ENCODE data around the gene ALMS1.

DNA sequence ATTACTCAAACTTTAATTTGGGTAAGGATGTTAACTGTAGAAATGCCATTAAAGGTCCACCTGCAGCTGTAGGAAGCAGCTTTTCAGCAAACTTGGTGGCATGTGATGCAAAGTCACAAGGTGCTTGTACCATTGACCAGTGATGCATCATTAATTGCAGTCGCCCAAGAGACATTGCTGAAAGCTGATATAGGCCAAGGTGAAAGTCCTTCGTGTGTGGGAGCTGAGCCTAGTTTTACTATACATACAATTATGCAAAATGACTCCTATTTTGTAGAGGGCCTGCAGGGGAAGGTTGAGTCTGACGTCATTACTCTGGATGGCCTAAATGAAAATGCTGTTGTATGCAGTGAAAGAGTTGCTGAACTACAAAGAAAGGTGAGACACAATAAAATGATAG, 40.5 kb downstream of the ALMS1 start:
- TF ChIP-seq RAD21 (IDR thresholded peaks at IDR 0.05; ENCODE audit: low read length) (no peak), MAX (IDR thresholded peaks at IDR 0.05; ENCODE audit: low read depth) (no peak), SMC3 (IDR thresholded peaks at IDR 0.05; ENCODE audit: low read depth, low read length) (no peak), POLR2AphosphoS5 (IDR thresholded peaks at IDR 0.05; ENCODE audit: low read depth, low read length) (no peak), RCOR1 (IDR thresholded peaks at IDR 0.05; ENCODE audit: low read length) (no peak), SIN3A (IDR thresholded peaks at IDR 0.05; ENCODE audit: borderline replicate concordance, low read depth, low read length) (no peak), USF1 (IDR thresholded peaks at IDR 0.05; ENCODE audit: borderline replicate concordance, low read depth) (no peak), NFIC (IDR thresholded peaks at IDR 0.05; ENCODE audit: borderline replicate concordance) (no peak), RFX5 (IDR thresholded peaks at IDR 0.05; ENCODE audit: low read length) (no peak), YY1 (IDR thresholded peaks at IDR 0.05; ENCODE audit: low read depth) (no peak)
- TF ChIP-seq, protein P1, sequence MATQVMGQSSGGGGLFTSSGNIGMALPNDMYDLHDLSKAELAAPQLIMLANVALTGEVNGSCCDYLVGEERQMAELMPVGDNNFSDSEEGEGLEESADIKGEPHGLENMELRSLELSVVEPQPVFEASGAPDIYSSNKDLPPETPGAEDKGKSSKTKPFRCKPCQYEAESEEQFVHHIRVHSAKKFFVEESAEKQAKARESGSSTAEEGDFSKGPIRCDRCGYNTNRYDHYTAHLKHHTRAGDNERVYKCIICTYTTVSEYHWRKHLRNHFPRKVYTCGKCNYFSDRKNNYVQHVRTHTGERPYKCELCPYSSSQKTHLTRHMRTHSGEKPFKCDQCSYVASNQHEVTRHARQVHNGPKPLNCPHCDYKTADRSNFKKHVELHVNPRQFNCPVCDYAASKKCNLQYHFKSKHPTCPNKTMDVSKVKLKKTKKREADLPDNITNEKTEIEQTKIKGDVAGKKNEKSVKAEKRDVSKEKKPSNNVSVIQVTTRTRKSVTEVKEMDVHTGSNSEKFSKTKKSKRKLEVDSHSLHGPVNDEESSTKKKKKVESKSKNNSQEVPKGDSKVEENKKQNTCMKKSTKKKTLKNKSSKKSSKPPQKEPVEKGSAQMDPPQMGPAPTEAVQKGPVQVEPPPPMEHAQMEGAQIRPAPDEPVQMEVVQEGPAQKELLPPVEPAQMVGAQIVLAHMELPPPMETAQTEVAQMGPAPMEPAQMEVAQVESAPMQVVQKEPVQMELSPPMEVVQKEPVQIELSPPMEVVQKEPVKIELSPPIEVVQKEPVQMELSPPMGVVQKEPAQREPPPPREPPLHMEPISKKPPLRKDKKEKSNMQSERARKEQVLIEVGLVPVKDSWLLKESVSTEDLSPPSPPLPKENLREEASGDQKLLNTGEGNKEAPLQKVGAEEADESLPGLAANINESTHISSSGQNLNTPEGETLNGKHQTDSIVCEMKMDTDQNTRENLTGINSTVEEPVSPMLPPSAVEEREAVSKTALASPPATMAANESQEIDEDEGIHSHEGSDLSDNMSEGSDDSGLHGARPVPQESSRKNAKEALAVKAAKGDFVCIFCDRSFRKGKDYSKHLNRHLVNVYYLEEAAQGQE (IDR thresholded peaks at IDR 0.05; ENCODE audit: low read depth, low read length) = no peak
- TF ChIP-seq, protein P2, sequence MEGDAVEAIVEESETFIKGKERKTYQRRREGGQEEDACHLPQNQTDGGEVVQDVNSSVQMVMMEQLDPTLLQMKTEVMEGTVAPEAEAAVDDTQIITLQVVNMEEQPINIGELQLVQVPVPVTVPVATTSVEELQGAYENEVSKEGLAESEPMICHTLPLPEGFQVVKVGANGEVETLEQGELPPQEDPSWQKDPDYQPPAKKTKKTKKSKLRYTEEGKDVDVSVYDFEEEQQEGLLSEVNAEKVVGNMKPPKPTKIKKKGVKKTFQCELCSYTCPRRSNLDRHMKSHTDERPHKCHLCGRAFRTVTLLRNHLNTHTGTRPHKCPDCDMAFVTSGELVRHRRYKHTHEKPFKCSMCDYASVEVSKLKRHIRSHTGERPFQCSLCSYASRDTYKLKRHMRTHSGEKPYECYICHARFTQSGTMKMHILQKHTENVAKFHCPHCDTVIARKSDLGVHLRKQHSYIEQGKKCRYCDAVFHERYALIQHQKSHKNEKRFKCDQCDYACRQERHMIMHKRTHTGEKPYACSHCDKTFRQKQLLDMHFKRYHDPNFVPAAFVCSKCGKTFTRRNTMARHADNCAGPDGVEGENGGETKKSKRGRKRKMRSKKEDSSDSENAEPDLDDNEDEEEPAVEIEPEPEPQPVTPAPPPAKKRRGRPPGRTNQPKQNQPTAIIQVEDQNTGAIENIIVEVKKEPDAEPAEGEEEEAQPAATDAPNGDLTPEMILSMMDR (IDR thresholded peaks at IDR 0.05) = no peak
